SU-DHL-6 (cell line): ENCODE results near the gene TRMT5.

Experiments used
- H2AFZ ChIP-seq: fragments of 200-600 bp; sonication (generic); 2 replicates; pipeline ENCODE4 v1.6.1; 2014; ENCODE audit warnings: low read depth, mild to moderate bottlenecking, moderate library complexity, mixed read lengths, antibody characterized with exemption, low read length; ENCODE audit not compliant: severe bottlenecking
- H3F3A ChIP-seq: fragments of 200-600 bp; shearing (Covaris generic); 2 replicates; pipeline ENCODE4 v1.6.0; 2016; ENCODE audit warnings: antibody characterized with exemption, mild to moderate bottlenecking; ENCODE audit not compliant: insufficient read depth
- H3K27ac ChIP-seq: fragments of 200-600 bp; sonication (generic); 2 replicates; pipeline ENCODE4 v1.5.1; 2016; ENCODE audit warnings: low read depth, mild to moderate bottlenecking, low read length, moderate library complexity, mixed read lengths
- H3K27me3 ChIP-seq: fragments of 200-600 bp; sonication (generic), shearing (Covaris generic); 2 replicates; pipeline ENCODE4 v1.6.0; 2014; ENCODE audit warnings: mild to moderate bottlenecking, low read length
- H3K36me3 ChIP-seq: fragments of 200-600 bp; sonication (generic); 2 replicates; pipeline ENCODE4 v1.6.1; 2014; ENCODE audit warnings: mild to moderate bottlenecking, low read length, mixed read lengths
- H3K4me2 ChIP-seq: fragments of 300-600, 200-600 bp; shearing (Covaris generic), sonication (generic); 2 replicates; pipeline ENCODE4 v1.6.0; 2014; ENCODE audit warnings: low read length, low read depth, mild to moderate bottlenecking; ENCODE audit not compliant: poor library complexity, severe bottlenecking
- H3K4me3 ChIP-seq: fragments of 200-600 bp; sonication (generic); 2 replicates; pipeline ENCODE4 v1.5.1; 2014; ENCODE audit warnings: antibody characterized with exemption, low read length, mild to moderate bottlenecking, mixed read lengths; ENCODE audit not compliant: insufficient read depth, poor library complexity, severe bottlenecking
- H3K79me2 ChIP-seq: fragments of 200-600 bp; sonication (generic); 2 replicates; pipeline ENCODE4 v1.6.1; 2014; ENCODE audit warnings: mild to moderate bottlenecking, low read length, moderate library complexity; ENCODE audit not compliant: insufficient read depth
- H3K9ac ChIP-seq: fragments of 200-600 bp; sonication (generic); 2 replicates; pipeline ENCODE4 v1.7.0; 2014; ENCODE audit warnings: mild to moderate bottlenecking, low read length
- H3K9me2 ChIP-seq: fragments of 200-600 bp; sonication (generic); replicated peaks from 2 replicates; pipeline ENCODE4 v1.6.1; 2014; ENCODE audit warnings: low read length; ENCODE audit not compliant: insufficient read depth
- H3K9me3 ChIP-seq: fragments of 200-600 bp; sonication (generic); 2 replicates; pipeline ENCODE4 v1.6.1; 2014; ENCODE audit warnings: low read length, mixed read lengths; ENCODE audit not compliant: insufficient read depth
- H4K20me1 ChIP-seq: fragments of 200-600 bp; sonication (generic); 2 replicates; pipeline ENCODE4 v1.6.1; 2014; ENCODE audit warnings: low read depth, mild to moderate bottlenecking, antibody characterized with exemption, low read length, moderate library complexity, mixed read lengths
- CTCF ChIP-seq: fragments of 200-600 bp; sonication (generic); IDR thresholded peaks from one replicate; pipeline ENCODE4 v1.5.1; 2017; ENCODE audit warnings: antibody characterized with exemption, mild to moderate bottlenecking, low read length, moderate library complexity; ENCODE audit not compliant: insufficient read depth, poor library complexity, severe bottlenecking
- EZH2phosphoT487 ChIP-seq: fragments of 200-600 bp; sonication (generic), shearing (Covaris generic); conservative IDR thresholded peaks from 2 replicates; pipeline ENCODE4 v1.6.1; 2018; ENCODE audit warnings: mild to moderate bottlenecking, antibody characterized with exemption, low read length, moderate library complexity, mixed read lengths

Gene TRMT5

GRCh38 chr14:60971271-60971670, 9.6 kb downstream of the TRMT5 start:
- Histone ChIP-seq H3F3A (no peaks in the 10 kb centered on the region; the same call in 1 of the 2 replicates), H3K9me3 (no peaks in the 10 kb centered on the region), H3K79me2 (no peaks in the 10 kb centered on the region; the same call in 1 of the 2 replicates), H3K36me3 (no peaks in the 10 kb centered on the region), H2AFZ (no peak overlapping the region), H3K4me3 (no peak overlapping the region), H4K20me1 (no peaks in the 10 kb centered on the region), H3K9me2 (no peaks in the 10 kb centered on the region), H3K4me2 (no peak overlapping the region), H3K27me3 (no peaks in the 10 kb centered on the region), H3K27ac (no peak overlapping the region), H3K9ac (no peak overlapping the region)
- no peak for TF ChIP-seq CTCF
- TF ChIP-seq EZH2phosphoT487 = no peak

- no peaks in the 10 kb centered on the region for H3K9me2 ChIP-seq
- no peaks in the 10 kb centered on the region for H3K36me3 ChIP-seq
- H4K20me1 ChIP-seq = no peaks in the 10 kb centered on the region
- no peak for TF ChIP-seq EZH2phosphoT487
- no peak for TF ChIP-seq CTCF
- no peaks in the 10 kb centered on the region for H3K9me3 ChIP-seq
- H3K27me3 ChIP-seq = no peaks in the 10 kb centered on the region
- no peak overlapping the region for H3K4me3 ChIP-seq
- no peak overlapping the region for H3K9ac ChIP-seq
- H2AFZ ChIP-seq = no peak overlapping the region
- no peaks in the 10 kb centered on the region; the same call in 1 of the 2 replicates for H3F3A ChIP-seq
- no peak overlapping the region for H3K27ac ChIP-seq
- H3K4me2 ChIP-seq = no peak overlapping the region
- no peaks in the 10 kb centered on the region for H3K79me2 ChIP-seq
Measured at GRCh38 chr14:60970146-60970545, 10.7 kb downstream of the TRMT5 start.

GRCh38 chr14:60968671-60969070, 12.2 kb downstream of the TRMT5 start:
- no peak overlapping the region for H2AFZ ChIP-seq
- H3K9ac ChIP-seq = no peak overlapping the region
- no peaks in the 10 kb centered on the region for H3K79me2 ChIP-seq
- H3K36me3 ChIP-seq = no peaks in the 10 kb centered on the region
- H3K9me3 ChIP-seq = no peaks in the 10 kb centered on the region
- no peaks in the 10 kb centered on the region; the same call in 1 of the 2 replicates for H3F3A ChIP-seq
- H3K9me2 ChIP-seq = no peaks in the 10 kb centered on the region
- no peaks in the 10 kb centered on the region for H3K27me3 ChIP-seq
- no peak overlapping the region for H3K4me2 ChIP-seq
- H3K4me3 ChIP-seq = no peak overlapping the region
- H4K20me1 ChIP-seq = no peaks in the 10 kb centered on the region
- no peak for TF ChIP-seq EZH2phosphoT487
- TF ChIP-seq CTCF = no peak
- no peak overlapping the region for H3K27ac ChIP-seq

GRCh38 chr14:60968099-60968498, 12.8 kb downstream of the TRMT5 start:
- H2AFZ ChIP-seq = no peak overlapping the region
- H3K36me3 ChIP-seq = no peaks in the 10 kb centered on the region
- H3K9me3 ChIP-seq = no peaks in the 10 kb centered on the region
- H3K27me3 ChIP-seq = no peaks in the 10 kb centered on the region
- no peak overlapping the region for H3K9ac ChIP-seq
- TF ChIP-seq CTCF = no peak
- TF ChIP-seq EZH2phosphoT487 = no peak
- no peak overlapping the region for H3K4me3 ChIP-seq
- no peak overlapping the region for H3K27ac ChIP-seq
- no peaks in the 10 kb centered on the region for H4K20me1 ChIP-seq
- H3F3A ChIP-seq = no peaks in the 10 kb centered on the region; the same call in 1 of the 2 replicates
- no peak overlapping the region for H3K4me2 ChIP-seq
- H3K9me2 ChIP-seq = no peaks in the 10 kb centered on the region
- no peaks in the 10 kb centered on the region for H3K79me2 ChIP-seq
